Measurements from ENCODE around the gene OPRPN.

OPRPN gene, protein sequence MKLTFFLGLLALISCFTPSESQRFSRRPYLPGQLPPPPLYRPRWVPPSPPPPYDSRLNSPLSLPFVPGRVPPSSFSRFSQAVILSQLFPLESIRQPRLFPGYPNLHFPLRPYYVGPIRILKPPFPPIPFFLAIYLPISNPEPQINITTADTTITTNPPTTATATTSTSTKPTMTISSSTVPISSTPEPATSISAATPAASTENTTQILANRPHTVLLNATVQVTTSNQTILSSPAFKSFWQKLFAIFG

DNA sequence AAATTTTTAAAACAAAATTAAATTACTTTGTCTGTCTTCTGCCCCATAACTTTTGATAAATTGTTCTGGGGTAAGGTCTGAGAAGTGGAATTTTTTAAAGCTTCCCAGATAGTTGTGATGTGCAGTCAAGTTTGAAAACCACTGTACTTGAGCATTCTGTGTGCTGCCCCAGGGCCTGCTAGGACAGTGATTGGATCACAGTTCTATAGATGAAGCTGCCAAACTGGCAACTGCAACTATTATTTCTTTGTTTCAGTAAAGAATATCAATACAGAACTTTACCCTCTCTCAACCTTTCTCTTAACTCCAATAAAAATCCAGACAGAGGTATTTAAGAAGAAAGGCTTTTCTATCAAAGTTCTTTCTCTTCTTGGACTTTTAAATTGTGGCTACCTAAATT, at the start of gene OPRPN:
TSS of gene OPRPN (plus strand) at position 361 of the 400 bp plus-strand sequence. CDS start 1,346 bp downstream, outside the sequence.
- no peak for ATAC-seq

DNA sequence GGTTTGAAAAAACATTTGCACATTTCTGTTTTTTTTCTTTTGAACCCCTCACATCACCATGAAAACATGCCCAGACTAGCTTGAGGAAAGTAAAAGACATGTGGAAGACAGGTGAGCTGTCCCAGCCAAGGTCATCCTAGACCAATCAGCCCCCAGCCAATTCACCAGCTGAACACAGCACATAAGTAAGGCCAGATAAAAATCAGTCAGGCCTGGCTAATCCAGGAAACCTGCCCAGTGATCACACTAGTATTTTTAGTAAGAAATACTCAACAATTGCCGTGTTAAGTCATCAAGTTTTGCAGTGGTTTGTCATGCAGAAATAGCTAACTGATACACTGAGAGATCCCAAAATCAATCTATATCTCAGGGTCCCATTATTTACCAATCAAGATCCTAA, 41.6 kb upstream of the OPRPN start:
- no peak for ATAC-seq

DNA sequence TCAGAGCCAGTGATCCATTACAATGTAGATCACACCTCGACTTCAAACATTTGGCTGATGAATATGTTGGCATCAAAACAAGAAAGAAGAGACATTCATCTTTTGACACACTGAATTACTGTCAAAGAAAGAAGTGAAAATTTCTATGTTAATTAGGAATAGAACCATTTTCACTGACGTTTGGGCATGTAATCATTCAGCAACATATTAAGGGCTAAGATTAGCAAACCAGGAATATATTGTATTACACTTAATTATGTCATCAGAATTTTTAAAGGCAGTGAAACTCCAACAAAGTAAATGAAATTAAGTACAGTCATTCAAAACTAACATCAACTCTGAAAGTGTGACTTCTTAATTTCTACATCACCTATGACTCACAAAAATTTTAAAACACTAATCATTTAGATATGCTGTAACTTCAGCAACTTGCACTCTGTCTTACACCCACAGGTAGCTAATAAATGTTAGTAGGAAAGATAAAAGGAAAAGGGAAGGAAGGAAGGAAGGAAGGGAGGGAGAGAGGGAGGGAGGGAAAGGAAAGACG, 38.6 kb upstream of the OPRPN start:
- no peak for ATAC-seq

DNA sequence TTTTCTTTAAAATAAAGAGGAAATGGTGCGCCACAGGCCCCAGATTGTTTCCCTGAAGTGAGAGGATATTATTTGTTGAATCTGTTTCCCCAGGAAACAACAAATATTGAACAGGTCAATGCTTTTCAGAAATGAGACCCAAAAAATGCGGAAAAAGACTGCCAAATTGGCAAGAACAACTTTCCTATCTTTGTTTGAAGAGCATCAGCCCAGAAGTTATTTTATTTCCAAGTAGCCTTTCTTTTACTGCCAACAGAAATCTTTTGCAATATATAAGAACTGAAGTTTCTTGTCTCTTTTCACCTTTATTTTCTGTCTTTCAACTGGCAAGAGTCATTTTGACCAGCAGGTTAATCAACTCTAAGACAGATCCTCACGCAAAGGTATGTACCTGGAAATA, 37.3 kb upstream of the OPRPN start, which contains the start of gene SMR3A:
TSS of gene SMR3A (plus strand) at position 301 of the 400 bp plus-strand sequence. CDS start 1,356 bp downstream, outside the sequence.
- ATAC-seq, result no peak

DNA sequence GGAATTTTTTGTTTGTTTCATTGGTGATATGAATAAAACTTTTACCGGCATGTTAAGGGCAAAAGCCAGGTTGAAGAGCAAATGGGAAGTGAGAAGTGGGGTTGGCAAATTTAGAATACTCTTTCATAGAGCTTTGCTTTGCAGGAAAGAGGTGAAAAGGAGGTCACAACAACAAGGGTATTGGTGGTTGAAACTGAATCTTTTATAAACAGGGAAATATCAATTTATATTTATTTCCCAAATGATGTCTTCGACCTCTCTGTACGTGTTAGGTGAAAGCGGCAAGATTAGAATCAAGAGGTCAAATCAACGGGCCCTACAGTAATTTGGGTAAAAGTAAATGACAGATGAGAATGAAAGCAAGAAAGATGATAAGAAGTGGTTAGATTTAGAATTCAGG, 33.7 kb upstream of the OPRPN start:
- no peak for ATAC-seq

DNA sequence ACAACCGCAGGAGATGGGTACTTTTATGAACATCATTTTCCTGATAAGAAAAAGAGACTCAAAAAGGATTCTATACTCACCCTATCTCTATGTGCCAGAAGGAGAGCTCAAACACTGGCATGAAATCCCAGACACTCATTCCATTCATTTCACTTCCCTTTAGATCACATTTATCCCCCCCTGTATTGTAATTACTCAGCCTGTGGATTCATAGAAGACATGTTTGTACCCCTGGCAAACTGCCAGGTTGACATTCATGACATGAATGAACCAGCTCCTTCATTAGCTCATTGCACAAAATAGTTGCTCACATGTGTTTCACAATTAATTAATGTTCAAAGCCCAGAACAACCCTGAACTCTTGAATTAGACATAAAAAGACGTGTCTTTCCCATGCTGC, 32.3 kb upstream of the OPRPN start:
- ATAC-seq, result no peak

DNA sequence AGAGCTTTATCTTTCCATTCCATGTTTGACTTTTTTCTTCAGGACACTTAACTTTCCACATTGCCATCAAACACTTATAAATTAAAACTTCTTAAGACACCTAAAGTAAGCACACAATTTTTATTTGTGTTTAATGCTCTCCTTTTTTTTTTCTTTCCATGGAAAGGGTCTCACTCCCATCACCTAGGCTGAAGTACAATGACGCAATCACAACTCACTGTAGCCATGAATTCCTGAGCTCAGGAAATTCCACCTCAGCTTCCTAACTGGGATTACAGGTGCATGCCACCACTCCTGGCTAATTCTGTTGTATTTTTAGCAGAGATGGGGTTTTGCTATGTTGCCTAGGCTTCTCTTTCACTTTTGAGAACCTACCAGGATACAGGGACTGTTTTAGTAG, 29.9 kb upstream of the OPRPN start:
- ATAC-seq, result no peak

DNA sequence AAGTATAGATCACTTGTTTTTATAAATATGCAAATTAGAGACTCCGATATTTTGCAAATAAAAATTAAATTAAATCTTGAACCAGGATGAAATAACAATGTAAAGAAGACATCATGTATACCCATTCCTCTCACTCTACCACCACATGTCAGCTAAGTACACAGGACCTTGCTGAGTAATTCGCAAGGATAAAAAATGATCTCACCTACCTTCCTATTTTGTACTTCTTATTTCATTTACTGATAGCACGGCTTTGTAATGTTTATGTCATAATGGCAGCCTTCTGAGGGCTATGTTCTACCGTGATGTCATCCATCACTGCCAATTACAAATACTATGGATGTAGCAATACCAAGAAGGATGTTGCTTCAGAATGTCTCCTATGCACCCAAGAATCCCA, 25.8 kb upstream of the OPRPN start:
- no peak for ATAC-seq

DNA sequence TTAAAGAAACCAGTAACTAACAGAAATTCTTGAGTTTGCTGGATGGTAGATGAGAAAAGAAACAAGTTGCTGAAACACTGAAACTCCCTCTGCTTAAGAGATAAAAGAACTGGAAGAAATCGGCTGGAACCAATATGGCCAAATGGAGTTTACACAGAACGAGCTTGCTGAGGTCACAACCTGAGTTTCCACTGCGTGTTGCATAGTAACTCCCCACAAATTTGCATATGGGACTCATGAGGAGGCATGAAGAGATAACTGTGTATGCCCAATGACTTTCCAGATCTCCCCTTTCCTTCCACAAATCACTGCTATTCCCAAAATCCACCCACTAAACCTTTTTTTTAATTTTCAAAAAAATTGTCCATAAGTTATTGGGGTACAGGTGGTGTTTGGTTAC, 25.0 kb upstream of the OPRPN start:
- no peak for ATAC-seq

DNA sequence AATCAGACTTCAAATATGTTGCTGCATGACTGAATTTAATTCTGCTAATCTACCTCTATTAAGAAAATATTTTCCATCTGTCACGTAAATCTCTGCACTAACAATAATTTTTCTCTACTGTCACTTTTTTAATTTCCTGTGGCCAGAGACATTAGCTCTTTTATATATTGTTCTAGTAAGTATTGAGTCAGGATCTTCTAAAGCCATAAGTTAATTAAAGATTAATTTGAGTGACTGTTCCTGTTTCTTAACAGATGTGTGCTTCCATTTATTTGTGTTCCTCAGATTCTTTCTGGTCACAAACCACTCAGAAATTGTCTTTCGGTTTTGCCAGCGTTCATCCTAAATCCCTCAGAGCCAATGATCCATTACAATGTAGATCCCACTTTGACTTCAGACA, 17.2 kb upstream of the OPRPN start:
- ATAC-seq, result no peak

DNA sequence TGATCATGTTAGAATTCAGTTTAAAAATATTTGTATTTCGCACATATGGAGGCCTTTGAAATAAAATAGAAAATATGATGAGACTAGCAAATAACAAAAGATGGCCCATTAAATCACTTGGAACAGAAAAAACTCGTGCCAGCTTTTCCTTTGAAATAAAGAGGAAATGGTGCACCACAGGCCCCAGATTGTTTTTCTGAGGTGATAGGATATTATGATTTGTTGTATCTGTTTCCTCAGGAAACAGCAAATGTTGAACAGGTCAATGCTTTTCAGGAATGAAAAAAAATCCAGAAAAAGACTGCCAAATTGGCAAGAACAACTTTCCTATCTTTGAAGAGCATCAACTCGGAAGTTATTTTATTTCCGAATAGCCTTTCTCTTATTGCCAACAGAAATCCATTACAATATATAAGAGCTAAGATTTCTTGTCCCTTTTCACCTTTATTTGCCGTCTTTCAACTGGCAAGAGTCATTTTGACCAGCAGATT, 15.0 kb upstream of the OPRPN start, which contains the start of gene SMR3B:
TSS of gene SMR3B (plus strand) at position 441 of the 491 bp plus-strand sequence. CDS start 1,380 bp downstream, outside the sequence.
- ATAC-seq, result no peak

DNA sequence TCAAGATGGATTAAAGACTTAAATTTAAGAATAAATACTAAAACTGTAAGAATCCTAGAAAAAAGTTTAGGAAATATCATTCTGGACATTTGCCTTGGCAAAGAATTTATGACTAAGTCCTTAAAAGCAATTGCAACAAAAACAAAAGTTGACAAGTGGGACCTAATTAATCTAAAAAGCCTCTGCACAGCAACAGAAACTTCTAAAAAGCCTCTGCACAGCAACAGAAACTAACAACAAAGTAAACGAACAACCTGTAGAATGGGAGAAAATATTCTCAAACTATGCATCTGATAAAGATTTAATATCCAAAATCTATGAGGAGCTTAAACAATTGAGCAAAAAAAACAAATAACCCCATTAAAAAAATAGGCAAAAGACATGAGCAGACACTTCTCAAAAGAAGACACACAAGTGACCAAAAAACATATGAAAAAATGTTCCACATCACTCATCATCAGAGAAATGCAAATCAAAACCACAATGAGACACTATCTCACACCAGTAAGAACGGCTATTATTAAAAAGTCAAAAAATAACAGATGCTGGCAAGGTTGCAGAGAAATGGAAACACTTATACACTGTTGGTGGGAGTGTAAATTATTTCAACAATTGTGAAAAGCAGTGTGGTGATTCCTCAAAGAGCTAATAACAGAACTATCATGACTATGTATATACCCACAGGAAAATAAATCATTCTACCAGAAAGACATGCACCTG, 5.5 kb upstream of the OPRPN start:
- ATAC-seq, result no peak

DNA sequence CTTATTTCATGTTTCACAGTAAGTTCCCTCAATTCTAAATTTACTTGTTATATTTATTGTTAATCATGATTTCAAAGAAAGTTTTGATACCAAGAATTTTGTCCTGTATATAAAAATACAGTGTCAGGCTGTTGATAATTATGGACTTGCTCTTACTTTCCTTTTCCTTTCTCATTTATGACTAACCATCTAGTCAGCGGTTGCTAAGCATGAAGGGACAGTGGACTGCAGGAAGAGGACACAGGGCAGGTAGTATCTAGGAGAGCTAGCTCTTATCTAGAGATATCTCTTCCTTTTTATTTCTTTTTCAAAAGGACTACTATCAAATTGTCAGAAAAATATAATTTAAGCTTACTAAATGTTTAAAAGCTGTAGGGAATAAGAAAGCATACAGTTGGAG, 1.6 kb downstream of the OPRPN start:
- no peak for ATAC-seq

DNA sequence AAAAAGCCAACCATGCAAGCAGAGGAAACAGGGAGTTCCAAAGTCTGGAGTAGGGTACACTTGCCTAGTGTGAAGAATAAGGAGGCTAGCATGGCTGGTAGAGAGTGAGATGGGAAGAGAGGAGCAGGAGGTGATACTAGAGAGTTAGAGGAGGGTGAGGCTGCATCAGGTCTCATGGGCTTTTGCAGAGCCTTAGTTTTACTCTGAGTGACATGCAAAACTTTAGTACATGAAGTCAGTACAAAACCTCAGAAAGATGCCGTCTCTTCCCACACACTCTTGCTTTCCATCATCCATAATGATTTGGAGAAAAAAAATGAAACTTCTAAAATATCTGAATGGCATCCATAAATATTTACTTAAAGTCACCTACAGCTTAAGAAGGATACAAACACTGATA, 5.0 kb downstream of the OPRPN start:
- no peak for ATAC-seq

DNA sequence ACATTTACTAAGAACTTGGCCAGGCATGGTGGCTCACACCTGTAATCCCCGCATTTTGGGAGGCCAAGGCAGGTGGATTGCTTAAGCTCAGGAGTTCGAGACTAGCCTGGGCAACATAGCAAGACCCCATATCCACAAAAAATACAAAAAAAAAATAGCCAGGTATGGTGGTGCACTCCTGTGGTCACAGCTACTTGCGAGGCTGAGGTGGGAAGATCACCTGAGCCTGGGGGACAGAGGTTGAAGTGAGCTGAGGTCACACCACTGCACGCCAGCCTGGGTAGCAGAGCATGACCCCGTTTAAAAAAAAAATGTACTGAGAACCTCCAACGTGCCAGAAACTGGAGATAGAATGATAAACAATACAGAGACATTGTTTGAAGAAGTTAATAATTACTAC, 8.0 kb downstream of the OPRPN start:
- no peak for ATAC-seq

DNA sequence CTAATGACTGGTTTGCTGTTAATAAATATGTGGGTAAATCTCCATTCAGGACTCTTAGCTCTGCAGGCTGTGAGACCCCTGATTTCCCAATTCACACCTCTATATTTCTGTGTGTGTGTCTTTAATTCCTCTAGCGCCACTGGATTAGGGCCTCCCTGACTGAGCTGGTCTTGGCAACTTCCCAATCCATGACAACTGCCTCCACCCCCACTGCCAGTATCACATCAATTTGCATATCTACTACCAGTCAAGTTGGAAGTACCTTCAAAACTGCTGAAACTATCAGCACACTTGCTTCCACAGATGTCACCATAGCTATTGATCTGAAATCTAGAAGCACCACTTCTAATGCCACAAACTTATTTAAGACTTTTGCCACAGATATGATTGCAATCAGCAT, 27.6 kb downstream of the OPRPN start:
- no peak for ATAC-seq

DNA sequence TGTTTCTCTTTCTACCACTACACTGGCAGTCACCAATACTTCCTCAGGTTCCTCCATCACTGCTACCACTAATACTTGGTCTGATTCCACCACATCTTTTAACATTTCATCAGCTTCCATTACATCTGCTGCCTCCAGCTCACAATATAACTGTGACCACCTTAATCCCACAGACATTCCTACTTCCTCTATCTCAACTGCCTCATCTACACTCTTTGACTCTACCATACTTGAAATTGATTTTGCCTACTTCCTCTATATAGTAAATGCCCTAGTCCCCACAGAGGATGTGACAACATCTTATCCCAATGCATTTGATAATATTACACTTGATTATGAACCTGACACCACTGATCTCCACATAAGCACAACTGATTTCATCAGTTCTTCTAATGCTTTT, 29.0 kb downstream of the OPRPN start:
- ATAC-seq, result no peak

DNA sequence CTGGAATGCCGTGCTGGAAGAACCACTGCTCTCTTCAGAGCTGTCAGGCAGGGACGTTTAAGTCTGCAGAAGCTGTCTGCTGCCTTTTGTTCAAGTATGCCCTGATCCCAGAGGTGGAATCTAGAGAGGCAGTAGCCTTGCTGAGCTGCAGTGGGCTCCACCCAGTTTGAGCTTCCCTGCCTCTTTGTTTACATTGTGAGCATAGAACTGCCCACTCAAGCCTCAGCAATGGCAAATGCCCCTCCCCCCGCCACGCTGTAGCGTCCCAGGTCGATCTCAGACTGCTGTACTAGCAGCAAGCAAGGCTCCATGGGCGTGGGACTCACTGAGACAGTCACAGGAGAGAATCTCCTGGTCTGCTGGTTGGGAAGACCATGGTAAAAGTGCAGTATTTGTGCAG, 39.5 kb downstream of the OPRPN start:
- ATAC-seq, result no peak

DNA sequence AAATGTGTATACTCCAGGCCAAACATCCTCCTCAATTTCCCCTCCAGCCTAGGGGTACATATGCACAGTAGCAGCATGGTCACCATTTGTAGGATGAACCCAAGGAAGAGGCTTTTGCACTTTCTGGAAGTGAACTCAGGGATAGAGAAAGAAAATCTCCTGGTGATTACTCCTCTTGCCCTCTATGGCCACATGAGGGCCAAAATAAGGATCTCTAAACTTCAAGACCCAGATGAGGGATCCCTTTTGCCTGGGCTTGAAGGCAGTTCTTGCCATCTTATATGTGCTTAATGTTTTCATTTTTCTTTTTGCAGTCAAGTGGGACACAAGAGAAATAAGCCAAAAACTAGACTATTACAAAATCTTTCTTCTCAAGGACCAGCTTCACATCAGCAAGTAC, 44.7 kb downstream of the OPRPN start:
- ATAC-seq, result no peak

DNA sequence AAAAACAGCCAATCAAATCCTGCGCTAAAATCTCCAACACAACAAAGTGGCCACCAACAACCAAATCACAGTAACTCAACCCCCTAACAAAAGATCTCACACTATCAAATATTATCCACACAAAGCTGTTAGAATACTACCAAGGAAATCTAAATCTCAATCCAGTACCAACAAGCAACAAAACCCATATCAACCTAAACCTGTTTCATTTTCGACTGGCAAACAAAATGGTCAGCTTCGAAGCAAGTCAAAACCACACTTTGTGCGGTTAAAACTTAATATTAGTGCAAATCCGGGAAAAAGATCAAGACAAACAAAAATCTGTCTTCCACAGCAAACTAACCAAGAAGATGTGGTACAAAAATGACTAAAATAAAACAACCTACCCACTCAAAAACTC, 45.6 kb downstream of the OPRPN start:
- ATAC-seq, result no peak

DNA sequence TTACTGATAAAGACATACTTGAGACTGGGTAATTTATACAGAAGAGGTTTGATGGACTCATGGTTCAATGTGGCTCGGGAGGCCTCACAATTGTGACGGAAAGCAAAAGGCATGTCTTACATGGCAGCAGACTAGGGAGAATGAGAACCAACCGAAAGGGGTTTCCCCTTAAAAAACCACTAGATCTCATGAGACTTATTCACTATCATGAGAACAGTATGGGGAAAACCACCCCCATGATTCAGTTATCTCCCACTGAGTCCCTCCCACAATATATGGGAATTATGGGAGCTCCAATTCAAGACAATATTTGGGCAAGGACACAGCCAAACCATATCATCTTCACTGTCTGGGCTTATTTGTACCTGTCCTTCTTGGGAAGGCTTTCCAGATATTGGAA, 51.5 kb downstream of the OPRPN start:
- no peak for ATAC-seq

DNA sequence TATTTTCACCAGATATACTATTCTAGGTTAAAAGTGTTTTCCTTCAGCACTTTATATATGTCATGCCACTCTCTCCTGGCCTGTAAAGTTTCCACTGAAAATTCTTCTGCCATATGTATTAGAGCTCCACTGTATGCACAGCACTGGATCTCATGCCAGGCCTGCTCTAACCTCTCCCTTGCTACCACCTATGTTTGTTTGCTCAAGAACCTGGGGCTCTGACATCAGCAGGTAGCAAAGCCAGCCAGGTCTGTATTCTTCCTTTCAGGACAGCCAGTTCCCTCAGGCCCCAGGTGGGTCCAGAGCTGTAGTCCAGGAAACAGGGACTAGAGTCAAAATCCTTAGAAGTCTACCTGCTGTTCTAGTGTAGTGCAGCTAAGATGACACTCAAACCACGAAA, 55.2 kb downstream of the OPRPN start:
- no peak for ATAC-seq
